SK-N-SH (cell line): ENCODE data around the gene KRABD2.
A peak's percentile ranks its signal among the peaks of the same experiment; 100 is the strongest.

Experiments used
- CTCF ChIA-PET: fragments of 300-600, 350-600 bp; formaldehyde crosslinking; extraction: SDS; loops from one replicate; lab custom pipeline; 2021; lab: Yijun Ruan, JAX
- POLR2A ChIA-PET: fragments of 350-600 bp; sonication (Branson Sonifier 250); formaldehyde crosslinking; extraction: SDS; loops from one replicate; lab custom pipeline; 2020; ENCODE audit warnings: antibody characterized with exemption, inconsistent platforms; lab: Yijun Ruan, JAX
- DNase-seq: peaks from one replicate; pipeline ENCODE4 v3.0.0; 2012
- H2AFZ ChIP-seq: fragments of 200-600 bp; sonication (generic); 2 replicates; pipeline ENCODE4 v1.8.1; 2016; ENCODE audit warnings: antibody characterized with exemption, mild to moderate bottlenecking, low read depth
- H3F3A ChIP-seq: fragments of 200-600 bp; sonication (generic); replicated peaks from 2 replicates; pipeline ENCODE3; 2016; ENCODE audit warnings: antibody characterized with exemption, mild to moderate bottlenecking; ENCODE audit not compliant: insufficient read depth
- H3K27ac ChIP-seq, 2 experiments: fragments of 200-500 bp in 1 of 2; fragments of 200-600 bp in 1 of 2; sonication (Bioruptor generic) in 1 of 2; sonication (generic), shearing (Covaris generic) in 1 of 2; 2 replicates each; pipeline versions ENCODE4 v1.5.1 to v1.6.1; 2014 to 2016; ENCODE audit warnings: low read depth in 2 of 2, inconsistent platforms in 1 of 2, low read length in 1 of 2, mild to moderate bottlenecking in 1 of 2, mixed read lengths in 1 of 2
- H3K27me3 ChIP-seq: fragments of 200-600 bp; sonication (generic), shearing (Covaris generic); 2 replicates; pipeline ENCODE4 v1.6.1; 2016; ENCODE audit warnings: mixed run types; ENCODE audit not compliant: insufficient read depth
- H3K36me3 ChIP-seq, 2 experiments: fragments of 200-500 bp in 1 of 2; fragments of 200-600 bp in 1 of 2; sonication (Bioruptor generic) in 1 of 2; sonication (generic) in 1 of 2; replicated peaks in 1 of 2; 2 replicates each; pipeline versions ENCODE3 to v1.5.1; 2014 to 2016; ENCODE audit warnings: low read length in 1 of 2, mild to moderate bottlenecking in 1 of 2; ENCODE audit not compliant: insufficient read depth in 2 of 2, control insufficient read depth in 1 of 2
- H3K4me1 ChIP-seq, 2 experiments: fragments of 200-500 bp in 1 of 2; fragments of 200-600 bp in 1 of 2; sonication (Bioruptor generic) in 1 of 2; sonication (generic), shearing (Covaris generic) in 1 of 2; 2 replicates each; pipeline versions ENCODE4 v1.5.1 to v1.6.1; 2014 to 2016; ENCODE audit warnings: low read depth in 1 of 2, low read length in 1 of 2, mixed run types in 1 of 2; ENCODE audit not compliant: insufficient read depth in 2 of 2, control insufficient read depth in 1 of 2
- H3K4me2 ChIP-seq: fragments of 200-600 bp; sonication (generic), shearing (Covaris generic); 2 replicates; pipeline ENCODE4 v1.6.1; 2017; ENCODE audit warnings: mixed run types
- H3K4me3 ChIP-seq, 2 experiments: fragments of 200-500 bp in 1 of 2; fragments of 200-600 bp in 1 of 2; sonication (Bioruptor generic) in 1 of 2; sonication (generic), shearing (Covaris generic) in 1 of 2; 2 replicates each; pipeline versions ENCODE4 v1.5.1 to v1.8.1; 2014 to 2016; ENCODE audit warnings: low read depth in 2 of 2, inconsistent platforms in 1 of 2, low read length in 1 of 2, mild to moderate bottlenecking in 1 of 2, mixed read lengths in 1 of 2, moderate library complexity in 1 of 2
- H3K79me2 ChIP-seq: fragments of 200-600 bp; sonication (generic); 2 replicates; pipeline ENCODE4 v1.8.1; 2017; ENCODE audit warnings: mild to moderate bottlenecking; ENCODE audit not compliant: insufficient read depth
- H3K9ac ChIP-seq: fragments of 200-600 bp; sonication (generic); 2 replicates; pipeline ENCODE4 v1.6.1; 2017; ENCODE audit warnings: mixed run types
- H3K9me2 ChIP-seq: fragments of 200-600 bp; sonication (generic); 2 replicates; pipeline ENCODE4 v1.6.1; 2017; ENCODE audit warnings: mixed run types
- H3K9me3 ChIP-seq: fragments of 200-600 bp; sonication (generic); 2 replicates; pipeline ENCODE4 v1.6.1; 2017; ENCODE audit warnings: mixed run types, mild to moderate bottlenecking, moderate library complexity
- H4K20me1 ChIP-seq: fragments of 200-600 bp; sonication (generic); 2 replicates; pipeline ENCODE4 v1.6.1; 2017; ENCODE audit warnings: mild to moderate bottlenecking, mixed run types; ENCODE audit not compliant: insufficient read depth
- GABPA ChIP-seq: IDR thresholded peaks from 2 replicates; pipeline ENCODE4 v1.4.0; 2012; ENCODE audit warnings: low read depth, mild to moderate bottlenecking
- GATA2 ChIP-seq: sonication (generic); formaldehyde crosslinking; IDR thresholded peaks from 2 replicates; pipeline ENCODE4 v1.5.0; 2020; ENCODE audit warnings: mild to moderate bottlenecking, missing genetic modification reagents
- JUND ChIP-seq: IDR thresholded peaks from 2 replicates; pipeline ENCODE4 v1.4.0; 2012
- MAX ChIP-seq: IDR thresholded peaks from 2 replicates; pipeline ENCODE4 v1.4.0; 2012; ENCODE audit warnings: low read depth
- MEF2A ChIP-seq: IDR thresholded peaks from 2 replicates; pipeline ENCODE4 v1.4.0; 2012; ENCODE audit warnings: low read depth, borderline replicate concordance
- NRF1 ChIP-seq: IDR thresholded peaks from 2 replicates; pipeline ENCODE4 v1.6.1; 2012; ENCODE audit warnings: low read depth, mild to moderate bottlenecking, low read length
- RAD21 ChIP-seq: IDR thresholded peaks from 2 replicates; pipeline ENCODE4 v1.6.1; 2012; ENCODE audit warnings: mild to moderate bottlenecking, low read length
- RCOR1 ChIP-seq: fragments of 150-350 bp; IDR thresholded peaks from 2 replicates; pipeline ENCODE4 v1.6.1; 2017; ENCODE audit warnings: antibody characterized with exemption, low read length
- TEAD4 ChIP-seq: IDR thresholded peaks from 2 replicates; pipeline ENCODE4 v1.4.0; 2012; ENCODE audit warnings: mild to moderate bottlenecking, borderline replicate concordance; ENCODE audit not compliant: insufficient read depth
- USF1 ChIP-seq: IDR thresholded peaks from 2 replicates; pipeline ENCODE4 v1.4.0; 2012; ENCODE audit warnings: low read depth, borderline replicate concordance
- YY1 ChIP-seq: IDR thresholded peaks from 2 replicates; pipeline ENCODE4 v1.4.0; 2012; ENCODE audit warnings: low read depth, mild to moderate bottlenecking
- WGBS: methylation state at CpG from one replicate; pipeline ENCODE4 v1.1.6; 2017; ENCODE audit warnings: low lambda C conversion rate; 5-methylcytosine and 5-hydroxymethylcytosine counted together

The KRABD2 gene

GRCh38 chr17:8393470-8394231 lies 17.1 kb upstream of the KRABD2 start:
- H3K4me3 ChIP-seq: no peak overlapping the region
- no peak for TF ChIP-seq GATA2 (CRISPR knock-in tag)
- TF ChIP-seq RCOR1: no peak
- no peak for TF ChIP-seq MAX
- no peak for TF ChIP-seq TEAD4
- no peak for TF ChIP-seq GABPA
- TF ChIP-seq JUND: no peak
- no peak for TF ChIP-seq MEF2A
- TF ChIP-seq RAD21: no peak
- no peak overlapping the region for H3K27ac ChIP-seq
- H3F3A ChIP-seq: no peaks in the 10 kb centered on the region
- no peaks in the 10 kb centered on the region for H4K20me1 ChIP-seq
- no peaks in the 10 kb centered on the region; a peak in 1 of 4 replicates for H3K4me1 ChIP-seq
- H3K36me3 ChIP-seq: no peaks in the 10 kb centered on the region
- no peaks in the 10 kb centered on the region for H3K9me3 ChIP-seq
- peaks cover 23% of the 10 kb centered on the region; the same call in 1 of the 2 replicates for H3K27me3 ChIP-seq
- no peak for DNase-seq
- ChIA-PET POLR2A (no interaction called here), CTCF (interaction anchor here (0.6 to 2.7 kb wide), 6 partner anchors 11 to 392 kb away, joined by 3 to 16 read pairs (median 6); partner anchors contain the start of genes KRABD2 and RPL26)
- no peaks in the 10 kb centered on the region for H3K79me2 ChIP-seq
- 75% methylated on average over 8 of the region's 8 CpGs for WGBS
- H2AFZ ChIP-seq: no peak overlapping the region
- no peak overlapping the region for H3K9ac ChIP-seq
- H3K4me2 ChIP-seq: no peak overlapping the region
- H3K9me2 ChIP-seq: no peaks in the 10 kb centered on the region

- H3K4me3 ChIP-seq: no peak overlapping the region
- WGBS: 73% methylated on average over 21 of the region's 46 CpGs
- no peaks in the 10 kb centered on the region for H3K79me2 ChIP-seq
- H4K20me1 ChIP-seq: no peaks in the 10 kb centered on the region
- no peak overlapping the region for H3K4me2 ChIP-seq
- no peaks in the 10 kb centered on the region for H3K36me3 ChIP-seq
- no peak overlapping the region for H2AFZ ChIP-seq
- H3K9ac ChIP-seq: no peak overlapping the region
- H3K27me3 ChIP-seq: peaks cover 19% of the 10 kb centered on the region; the same call in 1 of the 2 replicates
- no peaks in the 10 kb centered on the region for H3K9me2 ChIP-seq
- TF ChIP-seq MAX: no peak
- TF ChIP-seq NRF1: no peak
- no peak for TF ChIP-seq MEF2A
- TF ChIP-seq USF1: no peak
- no peak for TF ChIP-seq YY1
- TF ChIP-seq, all 33 proteins: peak for 0
- peak; percentile 58 for DNase-seq
- Histone ChIP-seq H3F3A (peaks cover 3% of the 10 kb centered on the region), H3K4me1 (no peaks in the 10 kb centered on the region; a peak in 1 of 4 replicates), H3K9me3 (no peaks in the 10 kb centered on the region), H3K27ac (no peak overlapping the region)
- ChIA-PET POLR2A (no interaction called here), CTCF (interaction anchor here (0.6 to 2.5 kb wide), 6 partner anchors 9 to 393 kb away, joined by 3 to 16 read pairs (median 4); partner anchors contain the start of genes KRABD2 and RPL26)
Measured at GRCh38 chr17:8392674-8393469, 16.4 kb upstream of the KRABD2 start.
